HEK293 (cell line): ENCODE data around the gene PHACTR1.

ENCODE experiments used
- CTCF ChIP-seq: fragments of 450-650 bp; formaldehyde crosslinking; IDR thresholded peaks from 2 replicates; pipeline ENCODE4 v1.5.1; 2016; ENCODE audit warnings: missing biosample characterization, missing genetic modification characterization
- OVOL3 ChIP-seq: fragments of 450-650 bp; formaldehyde crosslinking; IDR thresholded peaks from 2 replicates; pipeline ENCODE4 v1.5.1; 2016; ENCODE audit warnings: missing biosample characterization, missing genetic modification characterization
- ZBTB17 ChIP-seq: fragments of 450-650 bp; formaldehyde crosslinking; IDR thresholded peaks from 2 replicates; pipeline ENCODE4 v1.5.1; 2016; ENCODE audit warnings: missing biosample characterization, missing genetic modification characterization
- ZBTB7A ChIP-seq: fragments of 450-650 bp; formaldehyde crosslinking; IDR thresholded peaks from 2 replicates; pipeline ENCODE4 v1.5.1; 2016; ENCODE audit warnings: low read depth, missing biosample characterization, missing genetic modification characterization
- ZBTB8A ChIP-seq: fragments of 450-650 bp; formaldehyde crosslinking; IDR thresholded peaks from 2 replicates; pipeline ENCODE4 v1.5.1; 2016; ENCODE audit warnings: missing biosample characterization, missing genetic modification characterization
- ZNF169 ChIP-seq: fragments of 450-650 bp; formaldehyde crosslinking; IDR thresholded peaks from 2 replicates; pipeline ENCODE4 v1.5.1; 2016; ENCODE audit warnings: missing biosample characterization, missing genetic modification characterization
- ZNF174 ChIP-seq: fragments of 450-650 bp; formaldehyde crosslinking; IDR thresholded peaks from 2 replicates; pipeline ENCODE4 v1.5.0; 2017; ENCODE audit warnings: missing biosample characterization, mild to moderate bottlenecking, missing genetic modification characterization
- ZNF266 ChIP-seq: fragments of 450-650 bp; formaldehyde crosslinking; IDR thresholded peaks from 2 replicates; pipeline ENCODE4 v1.5.1; 2016; ENCODE audit warnings: missing biosample characterization, missing genetic modification characterization, low read depth
- ZNF350 ChIP-seq: fragments of 450-650 bp; formaldehyde crosslinking; IDR thresholded peaks from 2 replicates; pipeline ENCODE4 v1.5.0; 2017; ENCODE audit warnings: missing biosample characterization, mild to moderate bottlenecking, missing genetic modification characterization
- ZNF561 ChIP-seq: fragments of 450-650 bp; IDR thresholded peaks from 2 replicates; pipeline ENCODE4 v1.5.1; 2018; ENCODE audit warnings: missing biosample characterization, missing genetic modification characterization, borderline replicate concordance
- ZNF76 ChIP-seq: fragments of 450-650 bp; formaldehyde crosslinking; IDR thresholded peaks from 2 replicates; pipeline ENCODE4; 2016; ENCODE audit warnings: low read depth, missing biosample characterization, missing genetic modification characterization, borderline replicate concordance
- TF ChIP-seq, protein P1 (sequence below): fragments of 450-650 bp; formaldehyde crosslinking; IDR thresholded peaks from 2 replicates; pipeline ENCODE4 v1.5.1; 2016; ENCODE audit warnings: missing biosample characterization, missing genetic modification characterization

DNA sequence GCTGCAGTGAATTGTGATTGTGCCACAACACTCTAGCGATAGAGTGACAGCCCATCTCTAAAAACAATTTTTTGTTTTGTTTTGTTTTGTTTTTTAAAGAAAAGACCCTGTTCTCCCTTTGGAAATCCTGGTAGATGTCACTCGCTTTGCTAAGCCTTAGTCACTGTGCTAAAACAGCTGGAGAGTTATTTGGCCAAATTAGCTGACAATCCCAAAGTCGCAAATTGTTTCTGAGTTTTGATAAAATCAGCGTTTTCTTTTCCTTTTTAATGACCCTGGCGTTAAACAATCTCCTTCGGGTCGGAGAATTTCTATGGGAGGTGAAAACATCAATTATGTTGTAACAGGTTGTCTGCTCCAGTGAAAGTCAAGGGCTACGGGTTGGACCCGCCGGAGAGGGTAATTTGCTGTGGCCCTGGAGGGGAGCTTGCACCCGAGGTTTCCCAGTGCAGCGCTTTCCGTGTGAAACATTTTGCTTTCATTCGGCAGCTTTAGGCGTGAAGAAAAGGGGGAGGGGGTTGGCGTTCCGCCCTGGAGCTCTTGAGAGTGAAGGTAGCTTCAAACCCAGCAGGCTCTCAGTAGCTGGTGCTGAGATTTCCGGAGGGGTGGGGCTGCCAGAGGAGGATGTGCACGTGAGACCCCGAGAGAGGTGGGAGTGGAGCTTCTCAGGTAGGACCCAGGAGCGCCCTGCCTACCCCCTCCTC is 296.6 kb downstream of the PHACTR1 start:
- TF ChIP-seq ZNF174 (tag by site-specific recombination) (no peak), ZNF561 (no peak), ZNF169 (tag by site-specific recombination) (no peak), CTCF (tag by site-specific recombination) (no peak), ZBTB8A (tag by site-specific recombination) (no peak), ZBTB17 (tag by site-specific recombination) (no peak), ZNF76 (tag by site-specific recombination) (no peak), ZBTB7A (tag by site-specific recombination) (no peak), ZNF266 (no peak), OVOL3 (tag by site-specific recombination) (no peak), ZNF350 (tag by site-specific recombination) (no peak)
- TF ChIP-seq, protein P1, sequence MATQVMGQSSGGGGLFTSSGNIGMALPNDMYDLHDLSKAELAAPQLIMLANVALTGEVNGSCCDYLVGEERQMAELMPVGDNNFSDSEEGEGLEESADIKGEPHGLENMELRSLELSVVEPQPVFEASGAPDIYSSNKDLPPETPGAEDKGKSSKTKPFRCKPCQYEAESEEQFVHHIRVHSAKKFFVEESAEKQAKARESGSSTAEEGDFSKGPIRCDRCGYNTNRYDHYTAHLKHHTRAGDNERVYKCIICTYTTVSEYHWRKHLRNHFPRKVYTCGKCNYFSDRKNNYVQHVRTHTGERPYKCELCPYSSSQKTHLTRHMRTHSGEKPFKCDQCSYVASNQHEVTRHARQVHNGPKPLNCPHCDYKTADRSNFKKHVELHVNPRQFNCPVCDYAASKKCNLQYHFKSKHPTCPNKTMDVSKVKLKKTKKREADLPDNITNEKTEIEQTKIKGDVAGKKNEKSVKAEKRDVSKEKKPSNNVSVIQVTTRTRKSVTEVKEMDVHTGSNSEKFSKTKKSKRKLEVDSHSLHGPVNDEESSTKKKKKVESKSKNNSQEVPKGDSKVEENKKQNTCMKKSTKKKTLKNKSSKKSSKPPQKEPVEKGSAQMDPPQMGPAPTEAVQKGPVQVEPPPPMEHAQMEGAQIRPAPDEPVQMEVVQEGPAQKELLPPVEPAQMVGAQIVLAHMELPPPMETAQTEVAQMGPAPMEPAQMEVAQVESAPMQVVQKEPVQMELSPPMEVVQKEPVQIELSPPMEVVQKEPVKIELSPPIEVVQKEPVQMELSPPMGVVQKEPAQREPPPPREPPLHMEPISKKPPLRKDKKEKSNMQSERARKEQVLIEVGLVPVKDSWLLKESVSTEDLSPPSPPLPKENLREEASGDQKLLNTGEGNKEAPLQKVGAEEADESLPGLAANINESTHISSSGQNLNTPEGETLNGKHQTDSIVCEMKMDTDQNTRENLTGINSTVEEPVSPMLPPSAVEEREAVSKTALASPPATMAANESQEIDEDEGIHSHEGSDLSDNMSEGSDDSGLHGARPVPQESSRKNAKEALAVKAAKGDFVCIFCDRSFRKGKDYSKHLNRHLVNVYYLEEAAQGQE (tag by site-specific recombination), result no peak
